ENCODE measurements around the gene EVC.
"Not testable (repeated sequence)": the region's sequence is repeated elsewhere in the genome, so short reads cannot be mapped to it uniquely, and the experiment has no call there.

The EVC gene

DNA sequence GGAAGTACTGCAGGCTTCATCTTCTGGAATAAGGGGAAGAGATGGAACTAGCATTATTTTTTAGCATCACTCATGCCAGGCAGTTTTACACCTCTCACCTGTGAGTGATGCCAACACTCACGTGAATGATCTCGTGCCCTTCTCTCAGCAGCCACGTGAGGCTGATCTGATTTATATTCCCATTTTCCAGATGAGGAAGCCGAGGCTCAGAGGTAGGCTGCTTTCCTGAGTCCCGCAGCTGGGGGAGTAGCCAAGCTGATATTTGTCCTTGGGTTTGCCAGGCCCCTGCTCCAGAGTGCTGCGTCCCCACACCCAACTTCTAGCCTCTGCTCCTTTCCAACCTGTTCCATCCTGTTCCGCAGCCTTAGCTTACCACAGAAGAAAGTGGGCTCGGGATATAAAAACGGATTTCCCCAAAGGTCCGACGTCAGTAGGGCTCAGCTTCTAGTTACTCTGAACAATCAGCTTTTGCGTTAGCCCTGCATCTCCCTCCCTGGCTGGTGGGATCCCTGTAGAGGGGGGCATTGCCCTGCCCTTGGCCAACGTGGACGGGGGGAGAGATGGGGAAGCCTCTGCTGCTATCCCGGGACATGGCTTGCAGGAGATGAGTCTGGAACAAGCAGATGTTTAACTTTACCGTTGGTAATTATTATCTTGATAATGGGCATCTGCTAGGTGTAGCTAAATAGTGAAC is 9.3 kb downstream of the EVC start:
- no peaks in the 10 kb centered on the region for H3K36me3 ChIP-seq (ENCODE audit: control insufficient read depth, insufficient read depth, low read length)
- no peak overlapping the region for H3K4me3 ChIP-seq (ENCODE audit: low read depth, low read length)
- no peaks in the 10 kb centered on the region for H3K27me3 ChIP-seq (ENCODE audit: control insufficient read depth, insufficient read depth, low read length)
- no peaks in the 10 kb centered on the region for H3K4me1 ChIP-seq (ENCODE audit: control insufficient read depth, insufficient read depth, low read length)
- no peaks in the 10 kb centered on the region for H3K9me3 ChIP-seq (ENCODE audit: control insufficient read depth, insufficient read depth, low read length)
- no peak overlapping the region for H3K9ac ChIP-seq (ENCODE audit: low read depth, low read length)

DNA sequence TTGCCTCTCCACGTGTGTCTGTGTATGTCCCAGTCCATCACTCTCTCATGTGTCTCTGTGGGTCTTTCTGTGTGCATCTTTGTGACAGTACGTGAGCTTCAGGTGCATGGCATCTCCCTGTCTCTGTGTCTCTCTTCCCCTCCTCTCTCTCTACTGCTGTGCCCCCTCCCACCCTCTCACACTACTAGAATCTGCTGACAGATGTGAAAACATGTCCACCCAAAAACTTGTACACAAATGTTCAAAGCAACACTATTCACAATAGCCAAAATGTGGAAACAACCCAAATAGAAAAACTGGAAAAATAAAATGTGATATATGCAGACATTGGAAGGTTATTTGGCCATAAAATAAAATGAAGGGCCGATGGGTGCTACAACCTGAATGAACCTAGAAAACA is 10.0 kb downstream of the EVC start:
- H3K4me1 ChIP-seq (ENCODE audit: control insufficient read depth, insufficient read depth, low read length), result no peaks in the 10 kb centered on the region
- no peaks in the 10 kb centered on the region for H3K36me3 ChIP-seq (ENCODE audit: control insufficient read depth, insufficient read depth, low read length)
- no peaks in the 10 kb centered on the region for H3K9me3 ChIP-seq (ENCODE audit: control insufficient read depth, insufficient read depth, low read length)
- H3K4me3 ChIP-seq (ENCODE audit: low read depth, low read length), result no peak overlapping the region
- H3K27me3 ChIP-seq (ENCODE audit: control insufficient read depth, insufficient read depth, low read length), result no peaks in the 10 kb centered on the region
- no peak overlapping the region for H3K9ac ChIP-seq (ENCODE audit: low read depth, low read length)

DNA sequence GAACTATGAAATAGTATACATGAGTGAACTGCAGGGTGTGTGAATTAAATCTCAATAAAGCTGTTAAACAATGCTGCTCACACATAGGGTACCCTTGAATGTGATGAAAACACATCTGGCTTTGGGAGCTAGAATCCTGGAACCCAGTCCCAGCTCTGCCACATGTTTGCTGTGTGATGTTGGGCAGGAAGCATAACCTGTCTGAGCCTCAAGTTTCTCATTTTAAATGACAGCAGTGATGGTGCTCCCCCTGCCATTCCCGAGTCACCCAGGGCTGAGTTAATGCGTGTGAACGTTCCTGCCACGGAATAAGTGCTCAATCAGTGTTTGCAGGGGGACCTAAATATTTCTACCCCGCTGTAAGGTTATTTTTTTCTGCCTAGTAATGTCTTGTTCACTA is 10.9 kb downstream of the EVC start:
- Histone ChIP-seq H3K9ac (ENCODE audit: low read depth, low read length) (no peak overlapping the region), H3K4me3 (ENCODE audit: low read depth, low read length) (no peak overlapping the region), H3K4me1 (ENCODE audit: control insufficient read depth, insufficient read depth, low read length) (no peaks in the 10 kb centered on the region), H3K9me3 (ENCODE audit: control insufficient read depth, insufficient read depth, low read length) (no peaks in the 10 kb centered on the region), H3K36me3 (ENCODE audit: control insufficient read depth, insufficient read depth, low read length) (no peaks in the 10 kb centered on the region), H3K27me3 (ENCODE audit: control insufficient read depth, insufficient read depth, low read length) (no peaks in the 10 kb centered on the region)

DNA sequence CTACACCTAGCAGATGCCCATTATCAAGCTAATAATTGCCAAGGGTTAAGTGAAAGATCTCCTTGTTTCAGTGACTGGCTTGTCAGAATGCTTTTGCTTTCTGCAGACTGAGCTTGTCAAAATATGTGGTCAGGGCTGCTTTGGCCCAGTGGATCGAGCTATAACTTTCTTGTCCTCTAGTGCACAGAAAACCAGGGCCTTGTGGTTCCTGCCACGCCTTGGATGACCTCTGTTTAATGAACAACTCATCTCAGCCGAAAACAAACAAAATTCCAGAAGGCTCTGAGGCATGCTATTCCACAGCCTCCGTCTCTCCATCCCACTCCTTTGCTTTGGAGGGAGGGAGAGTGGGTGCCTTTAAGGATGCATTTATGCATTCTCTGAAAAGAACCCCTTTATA is 11.3 kb downstream of the EVC start:
- no peaks in the 10 kb centered on the region for H3K27me3 ChIP-seq (ENCODE audit: control insufficient read depth, insufficient read depth, low read length)
- H3K9ac ChIP-seq (ENCODE audit: low read depth, low read length), result no peak overlapping the region
- no peaks in the 10 kb centered on the region for H3K4me1 ChIP-seq (ENCODE audit: control insufficient read depth, insufficient read depth, low read length)
- no peaks in the 10 kb centered on the region for H3K9me3 ChIP-seq (ENCODE audit: control insufficient read depth, insufficient read depth, low read length)
- H3K4me3 ChIP-seq (ENCODE audit: low read depth, low read length), result no peak overlapping the region
- no peaks in the 10 kb centered on the region for H3K36me3 ChIP-seq (ENCODE audit: control insufficient read depth, insufficient read depth, low read length)

- Histone ChIP-seq H3K4me3 (ENCODE audit: low read depth, low read length) (no peak overlapping the region), H3K9ac (ENCODE audit: low read depth, low read length) (no peak overlapping the region), H3K4me1 (ENCODE audit: control insufficient read depth, insufficient read depth, low read length) (no peaks in the 10 kb centered on the region), H3K36me3 (ENCODE audit: control insufficient read depth, insufficient read depth, low read length) (peaks cover 3% of the 10 kb centered on the region), H3K27me3 (ENCODE audit: control insufficient read depth, insufficient read depth, low read length) (no peaks in the 10 kb centered on the region), H3K9me3 (ENCODE audit: control insufficient read depth, insufficient read depth, low read length) (no peaks in the 10 kb centered on the region)
These were observed 13.4 kb downstream of the EVC start for GRCh38 chr4:5724377-5724776.

- not testable (repeated sequence) for H3K4me1 ChIP-seq (ENCODE audit: control insufficient read depth, insufficient read depth, low read length); H3K9ac ChIP-seq (ENCODE audit: low read depth, low read length); H3K9me3 ChIP-seq (ENCODE audit: control insufficient read depth, insufficient read depth, low read length); H3K4me3 ChIP-seq (ENCODE audit: low read depth, low read length); H3K36me3 ChIP-seq (ENCODE audit: control insufficient read depth, insufficient read depth, low read length); H3K27me3 ChIP-seq (ENCODE audit: control insufficient read depth, insufficient read depth, low read length)
These were observed 17.4 kb downstream of the EVC start for GRCh38 chr4:5728412-5728811.

- Histone ChIP-seq H3K4me1 (ENCODE audit: control insufficient read depth, insufficient read depth, low read length) (no peaks in the 10 kb centered on the region), H3K9ac (ENCODE audit: low read depth, low read length) (no peak overlapping the region), H3K9me3 (ENCODE audit: control insufficient read depth, insufficient read depth, low read length) (no peaks in the 10 kb centered on the region), H3K4me3 (ENCODE audit: low read depth, low read length) (no peak overlapping the region), H3K27me3 (ENCODE audit: control insufficient read depth, insufficient read depth, low read length) (no peaks in the 10 kb centered on the region), H3K36me3 (ENCODE audit: control insufficient read depth, insufficient read depth, low read length) (peaks cover 13% of the 10 kb centered on the region)
These were observed 19.4 kb downstream of the EVC start for GRCh38 chr4:5730436-5730835.

GRCh38 chr4:5730993-5731990 is 20.3 kb downstream of the EVC start:
- H3K27me3 ChIP-seq (ENCODE audit: control insufficient read depth, insufficient read depth, low read length), result no peaks in the 10 kb centered on the region
- H3K4me1 ChIP-seq (ENCODE audit: control insufficient read depth, insufficient read depth, low read length), result no peaks in the 10 kb centered on the region
- no peaks in the 10 kb centered on the region for H3K9me3 ChIP-seq (ENCODE audit: control insufficient read depth, insufficient read depth, low read length)
- H3K4me3 ChIP-seq (ENCODE audit: low read depth, low read length), result no peak overlapping the region
- peaks cover 13% of the 10 kb centered on the region for H3K36me3 ChIP-seq (ENCODE audit: control insufficient read depth, insufficient read depth, low read length)
- H3K9ac ChIP-seq (ENCODE audit: low read depth, low read length), result no peak overlapping the region

DNA sequence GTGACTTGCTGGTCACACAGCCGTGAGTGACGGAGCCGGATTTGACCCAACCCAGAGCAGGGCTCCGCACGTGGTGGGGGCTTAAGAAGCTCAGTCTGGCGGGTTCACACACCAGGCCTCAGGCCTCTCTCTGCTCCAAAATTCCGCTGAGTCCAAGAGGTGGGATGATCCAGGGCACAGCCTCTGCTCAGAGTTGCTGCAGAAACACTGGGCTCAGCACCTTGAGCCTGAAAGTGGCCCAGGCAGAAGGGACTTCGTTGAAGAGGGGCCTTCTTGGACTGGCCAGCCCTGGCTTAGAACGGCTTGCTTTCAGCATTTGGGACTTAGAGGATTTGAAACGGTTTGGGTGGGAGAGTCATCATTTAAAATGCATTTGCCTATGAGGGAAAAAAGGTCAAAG is 21.2 kb downstream of the EVC start:
- no peak overlapping the region for H3K9ac ChIP-seq (ENCODE audit: low read depth, low read length)
- H3K9me3 ChIP-seq (ENCODE audit: control insufficient read depth, insufficient read depth, low read length), result no peaks in the 10 kb centered on the region
- H3K36me3 ChIP-seq (ENCODE audit: control insufficient read depth, insufficient read depth, low read length), result peaks cover 13% of the 10 kb centered on the region
- H3K4me1 ChIP-seq (ENCODE audit: control insufficient read depth, insufficient read depth, low read length), result no peaks in the 10 kb centered on the region
- no peaks in the 10 kb centered on the region for H3K27me3 ChIP-seq (ENCODE audit: control insufficient read depth, insufficient read depth, low read length)
- H3K4me3 ChIP-seq (ENCODE audit: low read depth, low read length), result no peak overlapping the region

- peaks cover 9% of the 10 kb centered on the region for H3K36me3 ChIP-seq (ENCODE audit: control insufficient read depth, insufficient read depth, low read length)
- H3K4me1 ChIP-seq (ENCODE audit: control insufficient read depth, insufficient read depth, low read length), result no peaks in the 10 kb centered on the region
These were observed 23.9 kb downstream of the EVC start for GRCh38 chr4:5734853-5735252.

DNA sequence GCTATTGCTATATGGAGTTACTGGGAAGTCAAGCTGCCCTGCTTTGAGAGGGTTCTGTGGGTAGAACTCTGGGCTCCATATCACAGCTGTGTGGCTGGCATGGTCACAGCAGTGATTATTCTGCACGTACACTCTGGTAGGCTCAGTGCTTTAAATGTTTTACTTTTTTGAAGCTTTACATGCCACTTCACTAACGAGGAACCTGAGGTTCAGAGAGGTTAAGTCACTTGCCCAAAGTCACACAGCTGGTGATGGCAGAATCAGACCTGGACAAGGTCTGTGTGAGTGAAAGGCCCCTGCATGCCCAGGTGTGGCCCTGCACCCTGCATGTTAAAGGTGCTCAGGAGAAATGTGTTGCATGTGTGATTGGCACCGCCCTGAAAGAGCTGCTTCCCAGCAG is 24.5 kb downstream of the EVC start:
- H3K4me1 ChIP-seq (ENCODE audit: control insufficient read depth, insufficient read depth, low read length), result no peaks in the 10 kb centered on the region
- no peak overlapping the region for H3K4me3 ChIP-seq (ENCODE audit: low read depth, low read length)
- no peaks in the 10 kb centered on the region for H3K9me3 ChIP-seq (ENCODE audit: control insufficient read depth, insufficient read depth, low read length)
- H3K36me3 ChIP-seq (ENCODE audit: control insufficient read depth, insufficient read depth, low read length), result peaks cover 9% of the 10 kb centered on the region
- no peak overlapping the region for H3K9ac ChIP-seq (ENCODE audit: low read depth, low read length)
- H3K27me3 ChIP-seq (ENCODE audit: control insufficient read depth, insufficient read depth, low read length), result no peaks in the 10 kb centered on the region

More at GRCh38 chr4:5734853-5735252, 23.9 kb downstream of the EVC start:
- Histone ChIP-seq H3K27me3 (ENCODE audit: control insufficient read depth, insufficient read depth, low read length) (no peaks in the 10 kb centered on the region), H3K9me3 (ENCODE audit: control insufficient read depth, insufficient read depth, low read length) (no peaks in the 10 kb centered on the region), H3K4me3 (ENCODE audit: low read depth, low read length) (no peak overlapping the region), H3K9ac (ENCODE audit: low read depth, low read length) (no peak overlapping the region)

DNA sequence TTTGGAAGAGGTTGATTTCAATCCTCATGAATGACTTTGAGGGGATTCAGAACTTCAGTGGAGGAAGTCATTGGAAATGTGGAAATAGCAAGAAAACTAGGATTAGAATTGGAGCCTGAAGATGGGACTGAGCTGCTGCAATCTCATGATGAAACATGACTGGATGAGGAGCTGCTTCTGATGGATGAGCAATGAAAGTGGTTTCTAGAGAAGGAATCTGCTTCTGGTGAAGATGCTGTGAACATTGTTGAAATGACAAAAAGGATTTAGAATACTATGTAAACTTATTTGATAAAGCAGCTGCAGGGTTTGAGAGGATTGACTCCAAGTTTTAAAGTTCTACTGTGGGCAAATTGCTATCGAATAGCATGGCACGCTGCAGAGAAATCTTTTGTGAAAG is 27.1 kb downstream of the EVC start:
- H3K9ac ChIP-seq (ENCODE audit: low read depth, low read length), result no peak overlapping the region
- no peak overlapping the region for H3K4me3 ChIP-seq (ENCODE audit: low read depth, low read length)
- H3K27me3 ChIP-seq (ENCODE audit: control insufficient read depth, insufficient read depth, low read length), result no peaks in the 10 kb centered on the region
- H3K4me1 ChIP-seq (ENCODE audit: control insufficient read depth, insufficient read depth, low read length), result no peaks in the 10 kb centered on the region
- no peaks in the 10 kb centered on the region for H3K9me3 ChIP-seq (ENCODE audit: control insufficient read depth, insufficient read depth, low read length)
- peaks cover 14% of the 10 kb centered on the region for H3K36me3 ChIP-seq (ENCODE audit: control insufficient read depth, insufficient read depth, low read length)
